Stomach (tissue), 4 donors: ENCODE results near the gene AP1B1.

ENCODE experiments used
- EP300 ChIP-seq: sonication (generic); formaldehyde crosslinking; IDR thresholded peaks from one replicate; pipeline ENCODE4 v1.6.1; 2017; ENCODE audit warnings: antibody characterized with exemption
- POLR2AphosphoS5 ChIP-seq, 3 donors: sonication (generic); formaldehyde crosslinking; IDR thresholded peaks; one replicate each; pipeline ENCODE4 v1.6.1; 2016; ENCODE audit warnings: antibody characterized with exemption in 3 of 3
- TF ChIP-seq, protein P1 (sequence below), 7 experiments: fragments of 450-650 bp in 4 of 7; fragments of 200-600 bp in 3 of 7; sonication (generic) in 3 of 7; IDR thresholded peaks; one replicate each; pipeline ENCODE4 v1.5.1; 2016 to 2019; ENCODE audit warnings: antibody characterized with exemption in 7 of 7, control low read depth in 2 of 7, mild to moderate bottlenecking in 1 of 7

DNA sequence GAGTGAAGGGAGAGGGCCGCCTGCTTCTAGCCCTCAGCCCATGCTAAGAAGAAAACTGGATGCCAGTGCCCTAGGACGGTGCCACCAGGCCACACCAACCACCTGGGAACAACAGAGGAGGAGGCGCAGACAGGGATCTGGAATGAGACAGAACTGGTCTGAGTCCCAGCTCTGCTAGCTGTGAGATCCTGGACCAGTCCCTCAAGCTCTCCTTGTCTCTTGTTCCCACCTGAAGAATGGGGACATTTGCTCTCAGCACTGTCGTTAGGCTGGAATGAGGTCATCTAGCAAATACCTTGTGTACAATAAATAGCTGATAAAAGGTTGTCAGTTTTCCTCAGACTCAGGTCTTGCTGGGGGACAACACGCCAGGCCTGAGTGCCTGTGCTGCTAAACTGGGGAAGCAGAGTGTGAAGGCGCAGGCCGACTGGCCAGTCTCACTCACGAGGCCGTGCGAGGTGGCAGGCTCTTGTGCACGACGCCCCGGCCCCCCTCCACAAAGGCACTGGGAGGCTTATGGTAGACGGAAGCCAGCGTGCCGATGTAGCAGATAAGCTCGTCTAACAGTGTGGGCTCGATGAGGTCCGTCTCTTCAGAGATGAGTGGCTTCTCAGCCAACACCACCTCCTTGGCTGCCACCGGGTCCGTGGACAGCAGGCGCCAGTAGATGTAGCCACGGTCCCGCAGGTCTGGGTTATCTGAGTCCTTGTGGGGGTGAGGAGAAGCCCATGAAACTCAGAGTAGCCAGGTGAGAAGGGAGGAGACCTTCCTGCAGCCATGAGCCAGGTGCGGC, 47.1 kb downstream of the AP1B1 start:
- TF ChIP-seq, protein P1, sequence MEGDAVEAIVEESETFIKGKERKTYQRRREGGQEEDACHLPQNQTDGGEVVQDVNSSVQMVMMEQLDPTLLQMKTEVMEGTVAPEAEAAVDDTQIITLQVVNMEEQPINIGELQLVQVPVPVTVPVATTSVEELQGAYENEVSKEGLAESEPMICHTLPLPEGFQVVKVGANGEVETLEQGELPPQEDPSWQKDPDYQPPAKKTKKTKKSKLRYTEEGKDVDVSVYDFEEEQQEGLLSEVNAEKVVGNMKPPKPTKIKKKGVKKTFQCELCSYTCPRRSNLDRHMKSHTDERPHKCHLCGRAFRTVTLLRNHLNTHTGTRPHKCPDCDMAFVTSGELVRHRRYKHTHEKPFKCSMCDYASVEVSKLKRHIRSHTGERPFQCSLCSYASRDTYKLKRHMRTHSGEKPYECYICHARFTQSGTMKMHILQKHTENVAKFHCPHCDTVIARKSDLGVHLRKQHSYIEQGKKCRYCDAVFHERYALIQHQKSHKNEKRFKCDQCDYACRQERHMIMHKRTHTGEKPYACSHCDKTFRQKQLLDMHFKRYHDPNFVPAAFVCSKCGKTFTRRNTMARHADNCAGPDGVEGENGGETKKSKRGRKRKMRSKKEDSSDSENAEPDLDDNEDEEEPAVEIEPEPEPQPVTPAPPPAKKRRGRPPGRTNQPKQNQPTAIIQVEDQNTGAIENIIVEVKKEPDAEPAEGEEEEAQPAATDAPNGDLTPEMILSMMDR (IDR thresholded peaks at IDR 0.05) = no peak
- TF ChIP-seq EP300 (no peak), POLR2AphosphoS5 (IDR thresholded peaks at IDR 0.05) (no peak)
